GM12873 (cell line): ENCODE measurements around the gene OR1L4.

Source experiments
- TF ChIP-seq, protein P1 (sequence below): IDR thresholded peaks from 2 replicates; pipeline ENCODE4 v1.5.1; 2012; ENCODE audit warnings: low read depth, mild to moderate bottlenecking, moderate library complexity, low read length, control low read depth; ENCODE audit not compliant: insufficient read depth; ENCODE audit errors: missing control alignments

OR1L4 gene, protein sequence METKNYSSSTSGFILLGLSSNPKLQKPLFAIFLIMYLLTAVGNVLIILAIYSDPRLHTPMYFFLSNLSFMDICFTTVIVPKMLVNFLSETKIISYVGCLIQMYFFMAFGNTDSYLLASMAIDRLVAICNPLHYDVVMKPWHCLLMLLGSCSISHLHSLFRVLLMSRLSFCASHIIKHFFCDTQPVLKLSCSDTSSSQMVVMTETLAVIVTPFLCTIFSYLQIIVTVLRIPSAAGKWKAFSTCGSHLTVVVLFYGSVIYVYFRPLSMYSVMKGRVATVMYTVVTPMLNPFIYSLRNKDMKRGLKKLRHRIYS

DNA sequence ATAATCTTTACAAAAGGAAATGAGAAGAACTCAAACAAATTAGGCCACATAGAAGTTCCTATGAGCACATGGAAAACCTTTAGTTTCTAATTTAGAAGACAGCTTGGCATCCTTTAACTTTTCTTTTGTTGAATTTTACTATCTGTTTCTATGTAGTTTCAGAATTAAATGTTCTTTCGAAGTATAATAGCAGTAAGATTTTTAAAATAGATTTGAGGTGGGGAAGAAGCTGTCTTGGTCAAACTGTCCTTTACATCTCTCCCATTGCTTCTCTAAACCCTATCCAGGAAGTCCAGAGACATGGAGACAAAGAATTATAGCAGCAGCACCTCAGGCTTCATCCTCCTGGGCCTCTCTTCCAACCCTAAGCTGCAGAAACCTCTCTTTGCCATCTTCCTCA is at the start of gene OR1L4:
Gene OR1L4, plus strand, starts transcription at position 301 of the 400 bp plus-strand sequence. Its CDS starts 0 bp downstream, at position 301.
- TF ChIP-seq, protein P1, sequence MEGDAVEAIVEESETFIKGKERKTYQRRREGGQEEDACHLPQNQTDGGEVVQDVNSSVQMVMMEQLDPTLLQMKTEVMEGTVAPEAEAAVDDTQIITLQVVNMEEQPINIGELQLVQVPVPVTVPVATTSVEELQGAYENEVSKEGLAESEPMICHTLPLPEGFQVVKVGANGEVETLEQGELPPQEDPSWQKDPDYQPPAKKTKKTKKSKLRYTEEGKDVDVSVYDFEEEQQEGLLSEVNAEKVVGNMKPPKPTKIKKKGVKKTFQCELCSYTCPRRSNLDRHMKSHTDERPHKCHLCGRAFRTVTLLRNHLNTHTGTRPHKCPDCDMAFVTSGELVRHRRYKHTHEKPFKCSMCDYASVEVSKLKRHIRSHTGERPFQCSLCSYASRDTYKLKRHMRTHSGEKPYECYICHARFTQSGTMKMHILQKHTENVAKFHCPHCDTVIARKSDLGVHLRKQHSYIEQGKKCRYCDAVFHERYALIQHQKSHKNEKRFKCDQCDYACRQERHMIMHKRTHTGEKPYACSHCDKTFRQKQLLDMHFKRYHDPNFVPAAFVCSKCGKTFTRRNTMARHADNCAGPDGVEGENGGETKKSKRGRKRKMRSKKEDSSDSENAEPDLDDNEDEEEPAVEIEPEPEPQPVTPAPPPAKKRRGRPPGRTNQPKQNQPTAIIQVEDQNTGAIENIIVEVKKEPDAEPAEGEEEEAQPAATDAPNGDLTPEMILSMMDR = no peak

DNA sequence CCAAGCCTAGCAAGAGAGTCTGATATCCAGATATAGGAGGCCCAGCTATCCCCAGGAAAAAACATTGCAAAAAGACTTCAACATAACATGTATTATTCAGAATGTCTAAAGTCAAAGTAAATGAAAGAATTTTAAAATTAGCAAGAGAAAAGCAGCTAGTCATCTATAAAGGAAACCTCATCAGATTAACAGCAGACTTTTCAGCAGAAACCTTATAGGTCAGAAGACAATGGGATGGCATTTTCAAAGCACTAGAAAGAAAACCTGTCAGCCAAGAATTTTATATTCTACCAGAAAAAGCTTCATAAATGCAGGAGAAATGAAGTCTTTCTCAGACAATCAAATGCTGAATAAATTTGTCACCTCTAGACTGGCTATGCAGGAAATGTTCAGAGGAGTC is 38.9 kb upstream of the OR1L4 start:
- TF ChIP-seq, protein P1 = no peak

DNA sequence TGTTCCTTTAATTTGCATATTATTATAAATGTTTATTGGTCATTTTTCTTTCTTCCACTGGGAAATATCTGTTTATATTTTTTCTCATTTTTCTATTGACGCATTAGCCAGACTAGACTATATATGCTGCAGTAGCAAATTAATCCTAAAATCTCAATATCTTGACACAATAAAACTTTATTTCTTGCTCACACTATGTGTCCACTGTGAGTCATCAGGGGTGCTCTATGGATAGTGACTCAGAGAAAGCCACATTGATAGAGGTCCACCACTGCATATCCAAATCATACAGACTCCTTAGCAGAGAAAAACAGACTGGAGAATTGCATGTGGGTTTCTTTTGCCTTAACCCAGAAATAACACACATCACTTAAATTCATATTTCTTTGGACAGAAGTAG is 28.1 kb upstream of the OR1L4 start:
- TF ChIP-seq, protein P1 = no peak

DNA sequence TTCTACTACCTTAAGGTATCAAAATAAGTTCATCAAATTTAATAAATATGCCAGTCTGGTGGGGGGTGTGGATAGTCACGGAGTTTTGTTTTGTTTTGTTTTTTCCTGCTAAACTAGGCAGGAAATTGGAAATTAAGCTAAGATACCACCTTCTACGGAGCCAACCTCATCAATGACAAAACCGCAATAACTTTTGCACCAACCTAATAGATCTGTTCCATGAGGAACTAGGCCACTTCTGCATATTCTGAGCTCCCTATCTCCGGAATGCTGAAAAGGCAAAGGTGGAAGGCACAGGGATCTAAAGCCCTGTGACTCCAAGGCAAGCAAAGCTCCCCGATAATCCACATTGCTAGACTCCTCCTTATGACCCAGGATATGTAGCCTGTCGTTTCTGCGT is 5.8 kb upstream of the OR1L4 start:
- TF ChIP-seq, protein P1 = no peak

DNA sequence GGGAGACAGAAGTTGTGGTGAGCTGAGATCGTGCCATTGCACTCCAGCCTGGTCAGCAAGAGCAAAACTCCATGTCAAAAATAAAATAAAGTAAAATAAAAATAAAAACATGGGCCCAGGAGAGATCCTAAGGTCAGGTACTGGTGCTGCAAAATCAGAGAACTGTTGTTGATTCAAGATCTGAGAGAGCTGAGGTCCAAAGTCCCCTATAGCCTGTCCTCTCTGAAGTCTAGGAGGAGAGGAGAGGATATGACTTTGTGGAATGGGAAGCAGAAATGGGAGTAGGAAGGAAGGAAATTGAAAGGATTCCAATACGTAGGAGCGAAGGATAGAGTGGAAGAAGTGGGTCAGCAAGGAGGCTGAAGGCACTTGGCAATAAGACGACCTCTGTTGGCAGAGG is 4.6 kb upstream of the OR1L4 start:
- TF ChIP-seq, protein P1 = no peak

DNA sequence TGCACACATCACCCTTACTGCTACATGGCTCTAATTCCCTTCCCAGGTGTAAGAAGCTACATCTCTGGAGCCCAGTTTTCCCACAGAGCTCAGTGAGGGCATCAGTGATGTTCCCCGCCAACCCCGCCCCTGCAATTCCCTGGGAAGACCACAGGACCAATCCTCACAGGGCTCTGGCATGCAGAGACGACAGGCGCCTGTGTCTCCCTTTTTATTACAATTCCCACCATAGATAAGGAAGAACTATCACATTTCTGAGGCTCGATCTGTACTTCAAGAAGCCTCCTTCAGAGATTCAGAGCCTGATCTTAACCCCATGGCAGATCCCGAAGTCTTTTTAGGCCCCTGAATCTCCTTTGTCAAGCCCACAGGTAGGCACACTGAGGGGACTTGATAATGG is 18.2 kb downstream of the OR1L4 start, which contains the start of gene OR1L6:
Gene OR1L6, plus strand, starts transcription at position 301 of the 400 bp plus-strand sequence. CDS start 7,545 bp downstream, outside the sequence.
- TF ChIP-seq, protein P1 = no peak

DNA sequence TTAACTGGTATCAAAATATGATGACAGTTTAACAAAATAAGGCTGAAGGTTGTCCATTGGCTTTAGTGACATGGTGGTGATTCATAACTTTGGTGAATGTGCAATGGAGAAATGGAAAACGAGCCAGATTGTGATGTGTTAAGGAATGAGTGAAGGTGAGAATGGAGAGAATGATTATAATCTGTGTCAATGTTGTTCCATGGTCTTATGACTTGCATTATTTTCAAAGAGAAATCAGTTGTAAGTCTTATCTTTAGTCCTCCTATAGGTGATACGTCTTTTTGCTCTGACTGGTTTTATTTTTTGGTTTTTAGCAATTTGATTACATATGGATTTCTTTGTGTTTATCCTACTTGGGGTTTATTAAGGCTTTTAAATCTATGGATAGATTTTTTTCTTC is 31.0 kb downstream of the OR1L4 start:
- TF ChIP-seq, protein P1 = no peak
